Stimulated activated CD4-positive, alpha-beta T cell treated with anti-CD3 and anti-CD28 coated beads, Interleukin-4, amount 100 ng/mL, for 4 hours (primary cell): ENCODE measurements around the gene ELMOD1.

Source experiments
- DNase-seq, 2 experiments: peaks; one replicate each; pipeline ENCODE4 v3.0.0-alpha.2; 2020

Gene ELMOD1

DNA sequence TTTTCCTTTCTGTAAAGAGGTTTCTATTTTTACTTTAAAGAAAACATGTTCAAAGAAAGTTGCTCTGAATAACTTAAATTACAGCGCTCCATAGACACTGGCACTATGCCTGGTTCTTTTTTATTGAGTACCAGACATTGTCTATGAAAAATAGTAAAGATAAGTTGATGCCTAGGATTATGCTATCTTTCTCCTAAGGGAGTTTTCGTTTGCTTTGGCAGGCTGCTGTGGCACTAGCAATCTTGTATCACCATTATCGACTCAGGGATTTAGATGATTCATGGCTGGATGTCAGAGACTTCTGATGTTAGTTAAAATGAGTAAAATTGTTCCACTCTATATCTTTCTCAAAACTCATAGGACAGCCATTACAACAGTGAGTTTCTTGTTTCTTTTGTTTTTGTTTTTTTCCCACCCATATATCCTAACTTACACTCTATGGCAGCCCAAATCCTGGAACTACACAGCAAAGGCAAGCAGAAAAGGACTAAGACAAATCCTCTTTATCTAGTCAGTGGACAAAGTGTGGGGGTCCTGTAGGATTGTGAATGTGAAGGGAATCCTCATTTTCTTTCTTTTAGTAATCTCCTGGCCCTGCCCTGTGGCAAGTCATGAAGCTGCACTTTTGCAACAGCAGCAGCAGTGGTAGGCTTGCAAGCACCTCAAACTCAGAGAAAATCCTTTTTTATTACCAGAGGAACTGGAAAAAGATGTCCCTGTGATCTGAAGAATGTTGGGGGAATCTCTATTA lies 100.2 kb downstream of the ELMOD1 start:
- DNase-seq: no peak

GRCh38 chr11:107695446-107695845 lies 104.5 kb downstream of the ELMOD1 start:
- no peak for DNase-seq

DNA sequence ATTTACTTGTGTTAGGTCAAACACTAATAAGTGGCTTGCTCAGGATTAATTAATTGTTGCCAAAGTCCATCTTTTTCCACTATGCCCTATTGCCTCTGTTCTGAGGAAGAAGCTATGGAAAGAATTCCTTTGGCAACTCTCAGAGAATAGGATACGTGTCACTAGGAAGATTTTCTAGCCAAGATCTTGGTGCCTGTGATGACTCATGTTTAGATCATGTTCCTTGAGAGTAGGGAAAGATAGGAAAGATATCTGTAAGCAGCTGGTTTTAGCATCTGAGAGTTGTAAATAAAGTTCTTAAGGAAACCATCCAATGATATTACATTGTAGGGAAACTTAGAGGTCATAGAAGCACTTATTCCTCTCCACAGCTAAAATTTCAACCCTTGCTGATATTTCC lies 105.2 kb downstream of the ELMOD1 start:
- no peak for DNase-seq

DNA sequence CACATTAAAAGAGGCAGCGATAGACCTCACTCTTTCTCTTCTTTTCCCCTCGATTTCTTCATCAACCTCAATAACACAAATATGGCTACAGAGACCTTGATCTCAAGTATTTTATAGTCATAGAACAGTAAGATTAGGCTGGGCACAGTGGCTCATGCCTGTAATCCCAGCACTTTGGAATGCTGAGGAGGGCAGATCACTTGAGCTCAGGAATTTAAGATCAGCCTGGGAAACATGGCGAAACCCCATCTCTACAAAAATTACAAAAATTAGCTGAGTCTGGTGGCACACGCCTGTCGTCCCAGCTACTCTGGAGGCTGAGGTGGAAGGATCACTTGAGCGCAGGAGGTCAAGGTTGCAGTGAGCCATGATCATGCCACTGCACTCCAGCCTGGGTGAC lies 106.3 kb downstream of the ELMOD1 start:
- no peak for DNase-seq

- no peak for DNase-seq
Observed at GRCh38 chr11:107699371-107700285, 108.7 kb downstream of the ELMOD1 start.

DNA sequence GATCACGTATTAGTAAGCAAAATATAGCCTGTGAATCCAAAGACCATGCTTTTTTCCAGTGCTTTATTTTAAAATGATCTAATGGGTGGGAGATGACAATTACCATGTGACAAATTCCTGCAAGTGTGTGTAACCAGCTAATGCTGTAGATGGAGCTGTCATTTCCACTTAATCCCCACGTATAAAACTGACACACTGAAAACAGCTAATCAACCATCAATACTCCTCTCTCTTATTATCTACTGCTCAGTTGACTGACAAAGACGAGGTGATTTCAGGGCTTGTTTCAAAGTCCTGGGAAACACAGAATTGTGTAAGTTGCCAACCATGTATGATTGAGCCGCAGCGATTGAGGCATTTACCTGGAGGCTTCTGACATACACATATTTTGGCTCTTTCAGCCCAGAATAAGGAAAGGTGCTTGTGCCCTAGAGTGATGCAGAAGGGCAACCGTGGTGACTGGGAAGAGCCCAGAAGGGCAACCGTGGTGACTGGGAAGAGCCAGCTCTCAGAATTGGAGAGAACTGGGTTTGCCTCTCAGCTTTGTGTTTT lies 111.2 kb downstream of the ELMOD1 start:
- DNase-seq: no peak

GRCh38 chr11:107702723-107703122 lies 111.8 kb downstream of the ELMOD1 start:
- no peak for DNase-seq

- DNase-seq: no peak
Observed at GRCh38 chr11:107704451-107704850, 113.5 kb downstream of the ELMOD1 start.

GRCh38 chr11:107705027-107705426 lies 114.1 kb downstream of the ELMOD1 start:
- no peak for DNase-seq

GRCh38 chr11:107706531-107706930 lies 115.6 kb downstream of the ELMOD1 start:
- DNase-seq: no peak

GRCh38 chr11:107707215-107707671 lies 116.3 kb downstream of the ELMOD1 start:
- no peak for DNase-seq

DNA sequence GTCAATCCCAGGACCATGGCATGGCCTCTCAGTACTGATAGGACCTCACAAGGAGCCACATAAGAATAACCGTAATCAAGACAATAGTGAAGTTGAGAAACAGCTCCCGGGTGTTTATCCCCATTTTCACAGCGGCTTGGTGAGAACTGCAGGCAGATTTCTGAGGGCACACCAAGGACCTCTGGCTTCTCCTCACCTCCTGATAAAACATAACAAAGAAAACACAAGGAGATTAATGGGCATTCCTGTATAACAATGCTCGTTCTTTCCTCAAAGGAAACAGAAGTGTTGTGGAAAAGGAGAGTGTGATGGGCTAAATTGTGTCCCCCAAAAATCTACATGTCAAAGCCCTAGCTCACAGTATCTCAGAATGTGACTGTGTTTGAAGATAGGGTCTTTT lies 116.9 kb downstream of the ELMOD1 start:
- no peak for DNase-seq

- DNase-seq: no peak
Observed at GRCh38 chr11:107708792-107709191, 117.8 kb downstream of the ELMOD1 start.

DNA sequence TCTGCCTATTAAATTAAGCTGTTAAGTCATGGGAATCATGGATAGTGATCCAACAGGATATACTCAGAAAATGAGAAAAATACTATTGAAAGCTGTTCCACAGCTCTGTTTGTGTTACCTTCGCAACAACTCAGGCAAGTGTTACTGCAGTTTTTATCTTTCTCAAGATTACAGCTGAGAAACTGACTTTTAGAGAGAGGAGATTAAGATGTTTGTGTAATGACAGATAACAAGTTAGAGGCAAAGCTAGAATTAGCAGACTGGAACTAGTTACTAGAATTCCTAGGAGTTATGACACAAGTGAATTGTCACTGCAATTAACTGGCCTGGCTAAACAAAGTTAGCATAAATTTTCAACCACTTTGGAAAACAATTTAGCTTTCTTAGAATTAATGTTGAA lies 119.4 kb downstream of the ELMOD1 start:
- no peak for DNase-seq

DNA sequence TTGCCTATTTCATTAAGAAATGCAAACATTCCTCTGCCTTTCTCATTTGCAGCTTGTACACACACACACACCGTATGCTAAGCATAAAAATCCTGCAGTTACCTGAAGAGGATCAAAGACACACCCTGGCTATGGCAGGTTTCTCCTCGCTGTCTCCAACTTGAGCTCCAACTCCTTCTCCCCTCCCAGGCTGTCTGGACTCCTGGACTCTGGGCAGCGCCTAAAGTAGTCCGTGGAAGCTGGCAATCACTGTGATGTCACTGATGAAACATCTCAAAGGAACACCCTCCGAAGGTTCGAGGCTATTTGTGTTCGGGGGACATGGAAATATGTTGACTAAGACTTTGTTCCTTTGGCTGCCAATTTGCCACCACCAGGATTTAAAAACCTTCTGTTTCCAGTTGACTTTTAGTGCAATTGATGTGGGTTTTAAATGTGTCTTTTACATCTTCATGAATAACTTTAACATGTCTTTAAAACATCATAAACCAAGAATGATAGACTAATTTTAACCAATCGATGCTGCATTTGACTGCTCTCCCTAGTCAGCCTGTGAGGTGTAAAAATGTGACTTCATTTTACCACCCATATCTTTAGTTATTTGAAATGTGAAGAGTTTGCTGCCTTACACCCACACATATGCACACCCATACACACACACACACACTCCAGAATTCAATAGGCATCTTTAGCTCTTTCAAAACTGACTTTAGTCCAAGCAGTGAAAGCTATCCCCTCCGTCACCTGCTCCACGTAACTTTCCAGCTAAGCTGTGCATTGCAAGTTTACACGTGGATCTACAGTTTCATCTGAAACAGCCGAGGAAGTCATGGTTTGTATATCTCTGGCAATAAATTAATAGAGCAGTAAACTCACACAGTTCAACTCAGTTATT lies 121.2 kb downstream of the ELMOD1 start, which contains the start of gene SLN:
SLN (minus strand) TSS at position 196 of the 895 bp plus-strand sequence.
- no peak for DNase-seq

DNA sequence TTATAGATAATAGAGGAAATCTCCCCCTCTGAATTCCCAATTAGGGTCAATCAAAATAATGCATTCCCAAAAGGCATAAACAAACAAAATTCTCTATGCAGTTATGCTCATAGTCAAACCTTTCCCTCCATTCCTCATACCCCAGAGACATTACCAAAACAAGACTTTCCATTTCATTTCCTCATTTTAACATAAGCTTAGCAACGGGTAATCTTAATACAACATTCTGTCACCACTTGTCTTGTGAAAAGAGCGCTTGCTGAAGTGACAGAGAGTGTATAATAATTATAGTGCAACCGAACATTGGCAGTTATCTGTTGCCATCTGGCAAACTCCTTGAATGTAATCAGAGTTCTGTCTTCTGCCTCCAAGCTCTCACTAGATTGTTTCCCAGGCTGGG lies 122.1 kb downstream of the ELMOD1 start:
- DNase-seq: no peak
